H1 (cell line): ENCODE data around the gene CCDC154. TPM values are rescaled to one million over a fixed set of nuclear protein-coding genes. Genes with fewer than 3 reads are reported as not detected.

Experiments used
- CTCF ChIA-PET: fragments of 300-600 bp; sonication (Branson Sonifier 250); formaldehyde crosslinking; loops from one replicate; lab custom pipeline; 2021; ENCODE audit not compliant: partially characterized antibody; lab: Charles Lee
- POLR2A ChIA-PET: fragments of 300-600 bp; sonication (Branson Sonifier 250); formaldehyde crosslinking; loops from one replicate; lab custom pipeline; 2021; ENCODE audit warnings: inconsistent platforms; ENCODE audit not compliant: partially characterized antibody; lab: Charles Lee
- DNase-seq, 2 experiments: peaks; one replicate each; pipeline versions ENCODE4 v3.0.0 to v3.0.0-alpha.2; 2010 to 2022; ENCODE audit warnings: low spot score in 2 of 2, low read depth in 1 of 2, mixed read lengths in 1 of 2
- FAIRE-seq: peaks from 2 replicates; lab custom pipeline; 2011; peaks lifted over from hg19 to GRCh38; lab: Jason Lieb, UNC
- H2AFZ ChIP-seq: 2 replicates; pipeline ENCODE4 v1.8.1; 2012; ENCODE audit warnings: low read length, inconsistent platforms
- H2AK5ac ChIP-seq: 2 replicates; pipeline ENCODE4 v1.6.1; 2013; ENCODE audit warnings: low read depth, low read length
- H2BK120ac ChIP-seq: replicated peaks from 2 replicates; pipeline ENCODE3; 2013; ENCODE audit warnings: low read depth, low read length, inconsistent platforms
- H2BK12ac ChIP-seq: 2 replicates; pipeline ENCODE4 v1.6.1; 2013; ENCODE audit warnings: low read depth, low read length
- H2BK15ac ChIP-seq: 2 replicates; pipeline ENCODE4 v1.6.1; 2013; ENCODE audit warnings: low read length
- H2BK20ac ChIP-seq: 2 replicates; pipeline ENCODE4 v1.6.1; 2013; ENCODE audit warnings: low read length
- H2BK5ac ChIP-seq: 2 replicates; pipeline ENCODE4 v1.6.1; 2013; ENCODE audit warnings: low read depth, low read length
- H3K14ac ChIP-seq: 2 replicates; pipeline ENCODE4 v1.6.1; 2013; ENCODE audit warnings: inconsistent platforms; ENCODE audit not compliant: insufficient read length
- H3K18ac ChIP-seq: 2 replicates; pipeline ENCODE4 v1.6.1; 2013; ENCODE audit warnings: low read length; ENCODE audit errors: extremely low read depth
- H3K23ac ChIP-seq: 2 replicates; pipeline ENCODE4 v1.6.1; 2013; ENCODE audit warnings: inconsistent platforms; ENCODE audit not compliant: insufficient read length
- H3K23me2 ChIP-seq: 2 replicates; pipeline ENCODE4 v1.6.1; 2013; ENCODE audit warnings: low read depth, low read length
- H3K27ac ChIP-seq: 2 replicates; pipeline ENCODE4 v1.6.1; 2011; ENCODE audit warnings: low read depth, low read length, inconsistent platforms
- H3K27me3 ChIP-seq, 4 experiments: replicated peaks in 1 of 4; 1 replicate in 1 of 4; 2 replicates in 3 of 4; pipeline versions ENCODE4 v1.6.1 to v1.8.1; 2011 to 2013; ENCODE audit warnings: low read length in 3 of 4, mild to moderate bottlenecking in 3 of 4, inconsistent platforms in 2 of 4, mixed read lengths in 2 of 4, moderate library complexity in 1 of 4; ENCODE audit not compliant: control insufficient read depth in 3 of 4, insufficient read depth in 3 of 4; ENCODE audit errors: extremely low read depth in 1 of 4
- H3K36me3 ChIP-seq, 4 experiments: 2 replicates each; pipeline versions ENCODE4 v1.6.1 to v1.8.1; 2011 to 2013; ENCODE audit warnings: mild to moderate bottlenecking in 4 of 4, low read length in 3 of 4, moderate library complexity in 2 of 4, control low read depth in 1 of 4, inconsistent platforms in 1 of 4; ENCODE audit not compliant: insufficient read depth in 4 of 4, control insufficient read depth in 2 of 4
- H3K4ac ChIP-seq: replicated peaks from 2 replicates; pipeline ENCODE3; 2013; ENCODE audit warnings: low read length, low read depth, mixed read lengths, inconsistent platforms; ENCODE audit not compliant: insufficient read length
- H3K4me1 ChIP-seq, 4 experiments: replicated peaks in 1 of 4; 1 replicate in 1 of 4; 2 replicates in 3 of 4; pipeline versions ENCODE4 v1.6.1 to v1.8.1; 2011 to 2013; ENCODE audit warnings: low read length in 3 of 4, inconsistent platforms in 2 of 4, mixed read lengths in 1 of 4; ENCODE audit not compliant: insufficient read depth in 4 of 4, control insufficient read depth in 3 of 4
- H3K4me2 ChIP-seq, 2 experiments: 2 replicates each; pipeline versions ENCODE4 v1.6.1 to v1.8.1; 2011 to 2013; ENCODE audit warnings: low read depth in 2 of 2, low read length in 2 of 2, control low read depth in 1 of 2, inconsistent platforms in 1 of 2, mild to moderate bottlenecking in 1 of 2; ENCODE audit not compliant: insufficient read depth in 1 of 2
- H3K4me3 ChIP-seq, 4 experiments: fragments of 200-600, 300-600 bp in 1 of 4; sonication (generic), shearing (Covaris generic), sonication (Bioruptor Twin) in 1 of 4; 2 replicates each; pipeline versions ENCODE4 v1.5.1 to v1.8.1; 2011 to 2016; ENCODE audit warnings: low read length in 4 of 4, low read depth in 3 of 4, control low read depth in 2 of 4, inconsistent platforms in 2 of 4, mild to moderate bottlenecking in 2 of 4, mixed read lengths in 1 of 4, moderate library complexity in 1 of 4; ENCODE audit not compliant: insufficient read depth in 2 of 4; ENCODE audit errors: extremely low read depth in 1 of 4
- H3K56ac ChIP-seq: replicated peaks from 2 replicates; pipeline ENCODE3; 2013; ENCODE audit warnings: low read depth, mild to moderate bottlenecking, mixed read lengths, low read length, inconsistent platforms; ENCODE audit not compliant: insufficient read length
- H3K79me1 ChIP-seq: 2 replicates; pipeline ENCODE4 v1.6.1; 2013; ENCODE audit warnings: low read depth, low read length, control low read depth
- H3K79me2 ChIP-seq, 2 experiments: 2 replicates each; pipeline versions ENCODE4 v1.6.1 to v1.8.1; 2012 to 2013; ENCODE audit warnings: low read length in 2 of 2, mild to moderate bottlenecking in 2 of 2, inconsistent platforms in 1 of 2; ENCODE audit not compliant: insufficient read depth in 2 of 2, control insufficient read depth in 1 of 2
- H3K9ac ChIP-seq, 4 experiments: replicated peaks in 1 of 4; 1 replicate in 1 of 4; 2 replicates in 3 of 4; pipeline versions ENCODE4 v1.6.1 to v1.8.1; 2011 to 2013; ENCODE audit warnings: low read depth in 3 of 4, low read length in 3 of 4, control low read depth in 2 of 4, mild to moderate bottlenecking in 2 of 4, moderate library complexity in 2 of 4, inconsistent platforms in 1 of 4; ENCODE audit errors: extremely low read depth in 1 of 4
- H3K9me3 ChIP-seq, 2 experiments: 2 replicates each; pipeline versions ENCODE4 v1.6.1 to v1.8.1; 2012 to 2013; ENCODE audit warnings: mild to moderate bottlenecking in 2 of 2, moderate library complexity in 2 of 2, control low read depth in 1 of 2, inconsistent platforms in 1 of 2, low read depth in 1 of 2, low read length in 1 of 2, mixed read lengths in 1 of 2; ENCODE audit not compliant: insufficient read depth in 2 of 2
- H4K20me1 ChIP-seq, 2 experiments: replicated peaks in 1 of 2; 2 replicates each; pipeline versions ENCODE3 to v1.8.1; 2011 to 2013; ENCODE audit warnings: inconsistent platforms in 2 of 2, low read length in 2 of 2, mild to moderate bottlenecking in 1 of 2; ENCODE audit not compliant: insufficient read depth in 2 of 2, control insufficient read depth in 1 of 2
- H4K5ac ChIP-seq: 2 replicates; pipeline ENCODE4 v1.6.1; 2013; ENCODE audit warnings: low read length, low read depth, mixed read lengths, inconsistent platforms; ENCODE audit not compliant: insufficient read length
- H4K8ac ChIP-seq: 2 replicates; pipeline ENCODE4 v1.8.0; 2013; ENCODE audit warnings: mild to moderate bottlenecking, moderate library complexity, low read length, inconsistent platforms; ENCODE audit not compliant: insufficient read depth; ENCODE audit errors: extremely low read depth
- H4K91ac ChIP-seq: replicated peaks from 2 replicates; pipeline ENCODE3; 2013; ENCODE audit warnings: low read length, mixed read lengths, inconsistent platforms; ENCODE audit not compliant: insufficient read length
- BRCA1 ChIP-seq: IDR thresholded peaks from 2 replicates; pipeline ENCODE4 v1.6.1; 2012; ENCODE audit warnings: low read depth, low read length, improper control_type of control experiment
- CBX5 ChIP-seq: fragments of 300-800, 300-1000 bp; sonication (generic); IDR thresholded peaks from 2 replicates; pipeline ENCODE4 v1.7.1; 2016; ENCODE audit warnings: antibody characterized with exemption, low read length, low read depth
- CREB1 ChIP-seq: IDR thresholded peaks from 2 replicates; pipeline ENCODE4 v1.6.1; 2012; ENCODE audit warnings: inconsistent platforms
- EGR1 ChIP-seq: IDR thresholded peaks from 2 replicates; pipeline ENCODE4 v1.6.1; 2011; ENCODE audit warnings: low read depth, low read length, borderline replicate concordance
- JUN ChIP-seq: IDR thresholded peaks from 2 replicates; pipeline ENCODE4 v1.6.1; 2011; ENCODE audit warnings: low read depth, mild to moderate bottlenecking, improper control_type of control experiment, low read length
- JUND ChIP-seq: IDR thresholded peaks from 2 replicates; pipeline ENCODE4 v1.6.1; 2011; ENCODE audit warnings: mild to moderate bottlenecking, improper control_type of control experiment, low read length
- KDM1A ChIP-seq: fragments of 200-600, 300-600 bp; sonication (generic); IDR thresholded peaks from 2 replicates; pipeline ENCODE4 v1.7.1; 2016; ENCODE audit warnings: mild to moderate bottlenecking, low read length, borderline replicate concordance
- KDM4A ChIP-seq: IDR thresholded peaks from one replicate; pipeline ENCODE4 v1.7.1; 2012; ENCODE audit warnings: low read depth, mild to moderate bottlenecking, moderate library complexity, low read length, inconsistent platforms; ENCODE audit not compliant: severe bottlenecking
- MAFK ChIP-seq: IDR thresholded peaks from 2 replicates; pipeline ENCODE4 v1.6.1; 2012; ENCODE audit warnings: low read depth, mild to moderate bottlenecking, improper control_type of control experiment, low read length
- SIX5 ChIP-seq: IDR thresholded peaks from 2 replicates; pipeline ENCODE4 v1.6.1; 2011; ENCODE audit warnings: mild to moderate bottlenecking, low read depth, low read length
- SP2 ChIP-seq: IDR thresholded peaks from 2 replicates; pipeline ENCODE4 v1.6.1; 2012; ENCODE audit warnings: mild to moderate bottlenecking, low read length, inconsistent platforms
- SP4 ChIP-seq: IDR thresholded peaks from 2 replicates; pipeline ENCODE4 v1.6.1; 2012; ENCODE audit warnings: low read length, inconsistent platforms
- TEAD4 ChIP-seq: IDR thresholded peaks from 2 replicates; pipeline ENCODE4 v1.6.1; 2012; ENCODE audit warnings: low read depth, low read length, inconsistent platforms, mixed read lengths
- WGBS, 2 experiments: shearing (Covaris generic) in 1 of 2; methylation state at CpG; one replicate each; pipeline versions ENCODE4 v1.1.6 to v1.1.7; 2013 to 2015; ENCODE audit warnings: low lambda C conversion rate in 2 of 2, mixed read lengths in 2 of 2, inconsistent platforms in 1 of 2, low coverage in 1 of 2, missing lambda C conversion rate in 1 of 2; ENCODE audit not compliant: insufficient replicate concordance in 2 of 2, insufficient coverage in 1 of 2, insufficient read length in 1 of 2; ENCODE audit errors: extremely low coverage in 1 of 2, missing lambda C conversion rate in 1 of 2; 5-methylcytosine and 5-hydroxymethylcytosine counted together
- polyA plus RNA-seq, 7 experiments: library from polyadenylated mRNA; depleted of rRNA in 3 of 7; stranded (reverse) in 5 of 7; unstranded in 2 of 7; fragments of >200 nt in 5 of 7; fragments of 200-250 nt in 2 of 7; gene quantifications; 1 replicate in 5 of 7; 2 replicates in 1 of 7; 4 replicates in 1 of 7; pipeline versions ENCODE4 v1.2.1 to v1.2.3, GENCODE V29; 2011 to 2013; ENCODE audit warnings: missing spikeins in 2 of 7, mixed read lengths in 2 of 7
- total RNA-seq: library from RNA; stranded (reverse); fragmentation: NEBNext Ultra II Directional; extraction: Animal tissue kit (Norgen Biotek cat#: 25700); gene quantifications from 2 replicates; pipeline ENCODE4 v1.2.1, GENCODE V29; 2021
- TF ChIP-seq, protein P1 (sequence below): IDR thresholded peaks from 2 replicates; pipeline ENCODE4 v1.6.1; 2012; ENCODE audit warnings: inconsistent platforms
- TF ChIP-seq, protein P2 (sequence below): IDR thresholded peaks from 2 replicates; pipeline ENCODE4 v1.6.1; 2011; ENCODE audit warnings: low read depth, mild to moderate bottlenecking, low read length; ENCODE audit not compliant: insufficient read depth

CCDC154 gene
- total and polyA plus RNA-seq, 2 of the 8 experiments (the other 6 are each of a cell fraction or from before 2014, with no cell fraction given): 0.15 to 0.88 TPM

DNA sequence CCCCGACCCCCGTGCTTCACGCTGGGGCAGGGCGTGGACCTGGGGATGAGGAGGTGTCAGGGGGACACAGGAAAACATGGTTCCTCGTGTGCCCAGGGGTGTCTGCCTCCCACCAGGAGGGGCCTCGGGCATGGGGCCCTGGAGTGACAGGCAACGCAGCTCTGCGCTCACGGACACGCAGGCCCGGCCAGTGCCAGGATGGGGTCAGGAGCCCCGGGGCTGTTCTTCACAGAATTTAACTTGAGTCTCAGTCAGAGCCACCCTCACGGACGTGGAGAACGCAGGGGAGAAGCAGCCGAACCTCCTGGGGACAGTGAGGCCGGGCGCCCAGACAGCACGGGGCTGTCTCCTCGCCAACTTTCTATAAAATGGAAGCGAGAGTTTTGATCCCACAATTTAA, 46.6 kb downstream of the CCDC154 start:
- no peak overlapping the region for H2BK120ac ChIP-seq
- no peak overlapping the region for H2BK20ac ChIP-seq
- WGBS, 2 experiments: 96% methylated on average over 21 of the region's 21 CpGs; no CpG with 5 or more reads in 1 of the 2 experiments
- H3K27me3 ChIP-seq: no peaks in the 10 kb centered on the region
- ChIA-PET CTCF (interaction anchor here (1.3 kb wide), 1 partner anchor 34 kb away, joined by 4 read pairs; no protein-coding TSS in a partner anchor), POLR2A (interaction anchor here (1.3 kb wide), 1 partner anchor 12 kb away, joined by 3 read pairs; no protein-coding TSS in a partner anchor)
- H3K27ac ChIP-seq: no peak overlapping the region
- no peak overlapping the region for H3K4me2 ChIP-seq
- peaks cover 0 to 4% of the 10 kb centered on the region in 2 experiments for H4K20me1 ChIP-seq
- H3K4me1 ChIP-seq: no peaks in the 10 kb centered on the region
- peaks cover 0 to 16% (median 6%) of the 10 kb centered on the region in 4 experiments; a peak in 3 of 8 replicates for H3K36me3 ChIP-seq
- no peak overlapping the region for H4K91ac ChIP-seq
- no peak overlapping the region for H3K56ac ChIP-seq
- FAIRE-seq (no peak), DNase-seq (no peak)
- no peak overlapping the region; the same call in 1 of the 2 replicates for H4K8ac ChIP-seq
- no peak overlapping the region for H3K4me3 ChIP-seq
- no peak overlapping the region for H3K14ac ChIP-seq
- no peak overlapping the region for H3K4ac ChIP-seq
- no peak overlapping the region for H4K5ac ChIP-seq
- no peaks in the 10 kb centered on the region for H3K23me2 ChIP-seq
- no peaks in the 10 kb centered on the region for H3K9me3 ChIP-seq
- no peak overlapping the region for H2AK5ac ChIP-seq
- H2BK12ac ChIP-seq: no peak overlapping the region
- no peak overlapping the region for H3K9ac ChIP-seq
- no peak overlapping the region for H2BK5ac ChIP-seq
- H3K18ac ChIP-seq: no peak overlapping the region
- no peaks in the 10 kb centered on the region for H3K79me2 ChIP-seq
- no peak overlapping the region for H2BK15ac ChIP-seq
- H3K23ac ChIP-seq: no peak overlapping the region
- no peak overlapping the region for H2AFZ ChIP-seq
- H3K79me1 ChIP-seq: no peaks in the 10 kb centered on the region
- TF ChIP-seq SP4 (no peak), BRCA1 (no peak), JUND (no peak), CREB1 (no peak), CBX5 (no peak), JUN (no peak), TEAD4 (no peak), EGR1 (no peak), SP2 (no peak), KDM1A (no peak), MAFK (no peak), SIX5 (no peak), KDM4A (no peak)
- TF ChIP-seq, protein P1, sequence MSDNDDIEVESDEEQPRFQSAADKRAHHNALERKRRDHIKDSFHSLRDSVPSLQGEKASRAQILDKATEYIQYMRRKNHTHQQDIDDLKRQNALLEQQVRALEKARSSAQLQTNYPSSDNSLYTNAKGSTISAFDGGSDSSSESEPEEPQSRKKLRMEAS: no peak
- TF ChIP-seq, protein P2, sequence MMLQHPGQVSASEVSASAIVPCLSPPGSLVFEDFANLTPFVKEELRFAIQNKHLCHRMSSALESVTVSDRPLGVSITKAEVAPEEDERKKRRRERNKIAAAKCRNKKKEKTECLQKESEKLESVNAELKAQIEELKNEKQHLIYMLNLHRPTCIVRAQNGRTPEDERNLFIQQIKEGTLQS: no peak
